Measurements from ENCODE around the gene PPP1R12B.
"Not testable (repeated sequence)": the region's sequence is repeated elsewhere in the genome, so short reads cannot be mapped to it uniquely, and the experiment has no call there.

PPP1R12B gene

GRCh38 chr1:202631076-202631923 is 282.8 kb downstream of the PPP1R12B start:
- TF ChIP-seq, protein P1, sequence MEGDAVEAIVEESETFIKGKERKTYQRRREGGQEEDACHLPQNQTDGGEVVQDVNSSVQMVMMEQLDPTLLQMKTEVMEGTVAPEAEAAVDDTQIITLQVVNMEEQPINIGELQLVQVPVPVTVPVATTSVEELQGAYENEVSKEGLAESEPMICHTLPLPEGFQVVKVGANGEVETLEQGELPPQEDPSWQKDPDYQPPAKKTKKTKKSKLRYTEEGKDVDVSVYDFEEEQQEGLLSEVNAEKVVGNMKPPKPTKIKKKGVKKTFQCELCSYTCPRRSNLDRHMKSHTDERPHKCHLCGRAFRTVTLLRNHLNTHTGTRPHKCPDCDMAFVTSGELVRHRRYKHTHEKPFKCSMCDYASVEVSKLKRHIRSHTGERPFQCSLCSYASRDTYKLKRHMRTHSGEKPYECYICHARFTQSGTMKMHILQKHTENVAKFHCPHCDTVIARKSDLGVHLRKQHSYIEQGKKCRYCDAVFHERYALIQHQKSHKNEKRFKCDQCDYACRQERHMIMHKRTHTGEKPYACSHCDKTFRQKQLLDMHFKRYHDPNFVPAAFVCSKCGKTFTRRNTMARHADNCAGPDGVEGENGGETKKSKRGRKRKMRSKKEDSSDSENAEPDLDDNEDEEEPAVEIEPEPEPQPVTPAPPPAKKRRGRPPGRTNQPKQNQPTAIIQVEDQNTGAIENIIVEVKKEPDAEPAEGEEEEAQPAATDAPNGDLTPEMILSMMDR (IDR thresholded peaks at IDR 0.05; ENCODE audit: insufficient read depth, low read length, missing control alignments) = no peak
- no peak for DNase-seq (ENCODE audit: low read depth, low spot score)
- ChIA-PET CTCF (interaction anchor here (1.2 kb wide), 1 partner anchor 32 kb away, joined by 4 read pairs; no protein-coding TSS in a partner anchor), POLR2A (no interaction called here)
- H3K4me3 ChIP-seq (ENCODE audit: low read depth, low read length) = no peak overlapping the region

- POLR2A ChIA-PET = no interaction called here
- DNase-seq (ENCODE audit: low read depth, low spot score) = no peak
- CTCF ChIA-PET = interaction anchor here (1.2 kb wide), 1 partner anchor 33 kb away, joined by 4 read pairs; no protein-coding TSS in a partner anchor
Measured at GRCh38 chr1:202632241-202632640, 283.7 kb downstream of the PPP1R12B start.

DNA sequence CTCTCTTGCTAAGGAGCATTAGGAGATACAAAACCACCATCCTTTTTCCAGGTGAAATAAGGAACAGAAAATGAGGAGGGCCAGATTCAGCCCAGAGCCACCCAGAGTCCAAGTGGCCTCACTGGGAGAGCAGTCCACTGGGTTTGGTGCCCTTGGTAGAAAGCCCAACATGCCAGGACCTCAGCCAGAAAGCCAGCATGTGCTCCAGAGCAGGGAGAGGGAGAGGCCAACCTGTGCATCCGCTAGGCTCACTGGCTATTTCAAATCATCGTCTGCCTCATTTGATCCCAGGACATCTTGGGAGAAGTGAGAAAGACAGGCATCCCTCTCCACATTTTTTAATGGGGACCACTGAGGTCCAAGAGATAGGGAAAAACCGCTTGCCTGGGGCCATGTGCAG is 287.7 kb downstream of the PPP1R12B start:
- CTCF ChIA-PET; H3K4me3 ChIP-seq (ENCODE audit: low read depth, low read length); DNase-seq (ENCODE audit: low read depth, low spot score); POLR2A ChIA-PET: not testable (repeated sequence)

More at GRCh38 chr1:202632241-202632640, 283.7 kb downstream of the PPP1R12B start:
- TF ChIP-seq, protein P1 (IDR thresholded peaks at IDR 0.05; ENCODE audit: insufficient read depth, low read length, missing control alignments) = no peak
- H3K4me3 ChIP-seq (ENCODE audit: low read depth, low read length) = no peak overlapping the region

DNA sequence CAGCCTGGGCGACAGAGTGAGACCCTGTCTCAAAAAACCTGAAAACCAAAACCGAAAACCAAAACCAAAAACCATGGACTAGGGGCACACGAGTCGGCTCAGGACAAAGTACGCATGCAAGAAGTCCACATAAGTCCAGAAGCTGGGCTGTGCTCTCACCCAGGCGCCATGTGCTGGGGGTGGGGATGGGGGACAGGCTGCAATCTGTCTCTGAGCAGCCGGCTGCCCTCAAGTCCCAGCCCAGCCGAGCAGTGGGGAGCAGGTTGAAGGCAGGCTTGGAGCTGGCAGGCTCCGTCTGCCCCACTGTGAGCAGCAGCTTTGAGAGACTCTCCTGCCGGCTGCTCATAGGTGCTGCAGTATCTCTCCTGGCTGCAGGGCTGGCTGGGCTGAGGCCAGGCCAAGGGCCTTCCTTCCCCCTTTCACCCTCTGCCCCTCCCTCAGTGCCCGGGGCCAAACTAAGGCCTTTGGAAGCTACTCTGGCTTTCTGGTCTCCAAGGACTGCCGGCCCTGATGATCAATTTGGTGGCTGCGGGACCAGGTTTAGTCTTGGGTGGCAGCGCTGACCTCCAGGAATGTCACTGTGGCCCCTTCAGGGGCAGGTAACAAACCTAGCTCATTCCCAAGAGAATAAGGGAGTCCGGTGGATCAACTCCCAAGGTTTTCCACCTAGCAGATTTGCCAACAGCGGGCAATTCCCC is 289.0 kb downstream of the PPP1R12B start:
- DNase-seq (ENCODE audit: low read depth, low spot score); H3K4me3 ChIP-seq (ENCODE audit: low read depth, low read length); CTCF ChIA-PET; POLR2A ChIA-PET: not testable (repeated sequence)

- CTCF ChIA-PET = no interaction called here
- no peak for DNase-seq (ENCODE audit: low read depth, low spot score)
- TF ChIP-seq, protein P1 (IDR thresholded peaks at IDR 0.05; ENCODE audit: insufficient read depth, low read length, missing control alignments) = no peak
- POLR2A ChIA-PET = interaction anchor here (0.7 kb wide), 1 partner anchor 426 kb away, joined by 3 read pairs; no protein-coding TSS in a partner anchor
- no peak overlapping the region for H3K4me3 ChIP-seq (ENCODE audit: low read depth, low read length)
Measured at GRCh38 chr1:202638019-202638700, 289.7 kb downstream of the PPP1R12B start.

DNA sequence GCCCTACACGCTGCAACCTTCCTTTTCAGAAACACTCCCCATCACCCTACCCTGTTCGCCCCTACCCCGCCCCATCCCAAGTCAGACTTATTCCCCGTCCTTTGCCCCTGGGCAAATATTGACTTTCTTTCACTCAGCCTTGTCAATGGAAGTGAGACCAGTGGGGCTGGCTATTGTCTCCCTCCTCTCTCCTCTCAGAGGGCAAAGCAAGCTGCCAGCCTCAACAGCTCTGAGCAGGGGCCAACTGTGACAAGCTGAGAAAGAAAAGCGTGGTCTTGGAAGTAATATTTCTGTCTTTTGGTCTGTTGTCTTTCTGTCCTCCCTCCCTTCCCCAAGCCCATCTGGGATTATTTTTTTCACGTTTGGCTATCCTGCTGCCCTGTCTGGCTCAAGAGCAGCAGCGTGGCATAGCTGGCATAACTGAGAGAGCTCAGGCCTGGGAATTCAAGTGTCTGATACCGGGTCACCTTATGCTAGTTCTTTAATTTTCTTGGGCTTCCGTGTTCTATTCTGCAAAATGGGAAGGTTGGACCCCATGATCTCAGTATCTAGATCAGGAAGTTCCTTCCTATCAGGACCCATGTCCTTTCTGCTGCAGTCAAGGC is 290.3 kb downstream of the PPP1R12B start:
- CTCF ChIA-PET; DNase-seq (ENCODE audit: low read depth, low spot score); H3K4me3 ChIP-seq (ENCODE audit: low read depth, low read length): not testable (repeated sequence)
- POLR2A ChIA-PET = interaction anchor here (0.7 kb wide), 1 partner anchor 426 kb away, joined by 3 read pairs; no protein-coding TSS in a partner anchor

- H3K4me3 ChIP-seq (ENCODE audit: low read depth, low read length) = no peak overlapping the region
- ChIA-PET CTCF (no interaction called here), POLR2A (no interaction called here)
- DNase-seq (ENCODE audit: low read depth, low spot score) = no peak
- TF ChIP-seq, protein P1 (IDR thresholded peaks at IDR 0.05; ENCODE audit: insufficient read depth, low read length, missing control alignments) = no peak
Measured at GRCh38 chr1:202639500-202639899, 291.0 kb downstream of the PPP1R12B start.

All from AG04449 (cell line).